ENCODE results near the gene EXOC4. TPM values are rescaled to one million over a fixed set of nuclear protein-coding genes. Genes with fewer than 3 reads are reported as not detected.
A peak's percentile ranks its signal among the peaks of the same experiment; 100 is the strongest.

Gene EXOC4
- total RNA-seq, 1 donor from 2014 or later, result 67.7 TPM

- no peaks in the 10 kb centered on the region for H3K27me3 Mint-ChIP-seq (ENCODE audit: low read depth)
- DNase-seq (ENCODE audit: low spot score), result no peak
- H3K9me3 Mint-ChIP-seq (ENCODE audit: low read depth), result peaks cover 4% of the 10 kb centered on the region
- no peak overlapping the region for H3K4me3 Mint-ChIP-seq (ENCODE audit: unreplicated experiment)
- H3K4me1 Mint-ChIP-seq (ENCODE audit: low read depth), result peaks cover 11% of the 10 kb centered on the region
- TF ChIP-seq CTCF (IDR thresholded peaks at IDR 0.05), result no peak
- peaks cover 3% of the 10 kb centered on the region for H3K36me3 Mint-ChIP-seq (ENCODE audit: low read depth)
- no peak overlapping the region for H3K27ac Mint-ChIP-seq (ENCODE audit: unreplicated experiment)
Observed at GRCh38 chr7:133479456-133480065, 226.7 kb downstream of the EXOC4 start.

GRCh38 chr7:133480868-133481267 is 228.0 kb downstream of the EXOC4 start:
- H3K4me3 Mint-ChIP-seq (ENCODE audit: unreplicated experiment), result no peak overlapping the region
- TF ChIP-seq CTCF (IDR thresholded peaks at IDR 0.05), result no peak
- no peak overlapping the region for H3K27ac Mint-ChIP-seq (ENCODE audit: unreplicated experiment)
- no peak for DNase-seq (ENCODE audit: low spot score)
- peaks cover 5% of the 10 kb centered on the region for H3K36me3 Mint-ChIP-seq (ENCODE audit: low read depth)
- peaks cover 4% of the 10 kb centered on the region for H3K9me3 Mint-ChIP-seq (ENCODE audit: low read depth)
- H3K27me3 Mint-ChIP-seq (ENCODE audit: low read depth), result no peaks in the 10 kb centered on the region
- H3K4me1 Mint-ChIP-seq (ENCODE audit: low read depth), result peaks cover 11% of the 10 kb centered on the region

DNA sequence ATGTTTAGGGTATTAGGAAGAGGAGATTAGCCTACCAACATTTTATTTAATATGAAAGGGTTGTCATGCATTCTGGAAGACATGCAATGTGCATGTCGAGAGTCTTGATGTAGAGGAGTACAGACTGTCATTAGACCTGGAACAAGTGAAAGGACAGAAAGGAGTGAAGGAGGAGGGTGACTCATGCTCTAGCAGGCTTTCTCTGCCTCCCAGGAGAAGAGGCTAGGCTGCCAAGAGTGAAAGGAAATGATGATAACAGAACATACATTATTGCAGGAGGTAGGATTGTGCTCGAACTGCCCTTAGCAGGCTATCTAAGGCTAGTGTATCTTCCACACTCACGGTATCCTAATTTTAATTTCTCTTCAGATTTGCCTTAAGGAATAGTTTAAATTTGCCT is 228.8 kb downstream of the EXOC4 start:
- Mint-ChIP-seq H3K36me3 (ENCODE audit: low read depth) (peaks cover 5% of the 10 kb centered on the region), H3K4me3 (ENCODE audit: unreplicated experiment) (no peak overlapping the region), H3K27ac (ENCODE audit: unreplicated experiment) (peak overlapping the region; percentile 79), H3K4me1 (ENCODE audit: low read depth) (peaks cover 11% of the 10 kb centered on the region), H3K27me3 (ENCODE audit: low read depth) (no peaks in the 10 kb centered on the region), H3K9me3 (ENCODE audit: low read depth) (peaks cover 3% of the 10 kb centered on the region)
- DNase-seq (ENCODE audit: low spot score), result no peak
- TF ChIP-seq CTCF (IDR thresholded peaks at IDR 0.05), result no peak

- DNase-seq (ENCODE audit: low spot score), result no peak
- H3K9me3 Mint-ChIP-seq (ENCODE audit: low read depth), result no peaks in the 10 kb centered on the region
- H3K27me3 Mint-ChIP-seq (ENCODE audit: low read depth), result no peaks in the 10 kb centered on the region
- H3K36me3 Mint-ChIP-seq (ENCODE audit: low read depth), result peaks cover 2% of the 10 kb centered on the region
- H3K4me1 Mint-ChIP-seq (ENCODE audit: low read depth), result peaks cover 11% of the 10 kb centered on the region
- TF ChIP-seq CTCF (IDR thresholded peaks at IDR 0.05), result no peak
- H3K4me3 Mint-ChIP-seq (ENCODE audit: unreplicated experiment), result no peak overlapping the region
- no peak overlapping the region for H3K27ac Mint-ChIP-seq (ENCODE audit: unreplicated experiment)
Observed at GRCh38 chr7:133482599-133482998, 229.7 kb downstream of the EXOC4 start.

DNA sequence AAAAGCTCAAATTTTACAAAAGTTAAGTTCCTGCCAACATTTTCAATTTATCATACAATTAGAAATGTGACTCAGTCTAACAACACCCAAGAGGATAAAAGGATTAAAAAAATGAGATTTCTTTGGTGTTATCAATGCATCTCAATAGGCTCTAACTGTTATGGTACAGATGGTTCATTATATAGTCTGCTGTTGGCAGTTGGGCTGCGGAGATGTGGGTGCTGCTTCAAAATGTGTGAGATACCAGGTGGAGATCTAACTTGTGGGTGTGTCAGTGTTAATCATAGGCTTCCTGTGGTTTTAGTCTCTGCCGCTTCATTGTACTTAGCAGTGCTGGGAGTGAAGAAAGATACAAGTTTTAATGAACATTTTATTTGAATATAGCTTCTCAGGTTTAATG is 231.2 kb downstream of the EXOC4 start:
- H3K27ac Mint-ChIP-seq (ENCODE audit: unreplicated experiment), result no peak overlapping the region
- no peak for TF ChIP-seq CTCF (IDR thresholded peaks at IDR 0.05)
- H3K4me3 Mint-ChIP-seq (ENCODE audit: unreplicated experiment), result no peak overlapping the region
- no peaks in the 10 kb centered on the region for H3K9me3 Mint-ChIP-seq (ENCODE audit: low read depth)
- no peak for DNase-seq (ENCODE audit: low spot score)
- H3K4me1 Mint-ChIP-seq (ENCODE audit: low read depth), result peaks cover 11% of the 10 kb centered on the region
- H3K27me3 Mint-ChIP-seq (ENCODE audit: low read depth), result no peaks in the 10 kb centered on the region
- H3K36me3 Mint-ChIP-seq (ENCODE audit: low read depth), result peaks cover 2% of the 10 kb centered on the region

All from chondrocyte (in vitro differentiated cells).